Esophagus muscularis mucosa (tissue), 4 donors: ENCODE data around the gene GABRP. TPM values are rescaled to one million over a fixed set of nuclear protein-coding genes. Genes with fewer than 3 reads are reported as not detected.

Experiments used
- DNase-seq: peaks from one replicate; pipeline ENCODE4 v3.0.0-alpha.2; 2017; ENCODE audit errors: extremely low spot score
- H3K27ac ChIP-seq, 4 donors: fragments of 200-600 bp; sonication (generic); replicated peaks in 1 of 4; 1 replicate in 3 of 4; 2 replicates in 1 of 4; pipeline ENCODE4 v1.5.1; 2016 to 2019; ENCODE audit warnings: mild to moderate bottlenecking in 1 of 4
- H3K27me3 ChIP-seq, 4 donors: fragments of 200-600 bp; sonication (generic); one replicate each; pipeline versions ENCODE4 v1.5.1 to v1.6.0; 2016 to 2019
- H3K36me3 ChIP-seq, 4 donors: fragments of 200-600 bp; sonication (generic); one replicate each; pipeline ENCODE4 v1.5.1; 2016 to 2019
- H3K4me1 ChIP-seq, 4 donors: fragments of 200-600 bp; sonication (generic); one replicate each; pipeline ENCODE4 v1.5.1; 2016 to 2019
- H3K4me3 ChIP-seq, 4 donors: fragments of 200-600 bp; sonication (generic); 1 replicate in 2 of 4; 2 replicates in 2 of 4; pipeline ENCODE4 v1.5.1; 2016 to 2019; ENCODE audit warnings: mild to moderate bottlenecking in 4 of 4, moderate library complexity in 1 of 4
- H3K9me3 ChIP-seq, 4 donors: fragments of 200-600 bp; sonication (generic); 1 replicate in 3 of 4; 2 replicates in 1 of 4; pipeline ENCODE4 v1.5.1; 2016 to 2019
- CTCF ChIP-seq, 3 experiments: fragments of 200-600 bp in 2 of 3; fragments of 450-650 bp in 1 of 3; sonication (generic) in 2 of 3; IDR thresholded peaks; one replicate each; pipeline ENCODE4 v1.5.1; 2017 to 2019; ENCODE audit warnings: antibody characterized with exemption in 3 of 3, mild to moderate bottlenecking in 2 of 3, moderate library complexity in 1 of 3
- EP300 ChIP-seq: sonication (generic); formaldehyde crosslinking; IDR thresholded peaks from one replicate; pipeline ENCODE4 v1.6.1; 2017; ENCODE audit warnings: antibody characterized with exemption
- POLR2A ChIP-seq: fragments of 450-650 bp; IDR thresholded peaks from one replicate; pipeline ENCODE4 v1.6.1; 2017; ENCODE audit warnings: antibody characterized with exemption, moderate library complexity, mild to moderate bottlenecking, low read depth
- POLR2AphosphoS5 ChIP-seq, 2 donors: sonication (generic); formaldehyde crosslinking; IDR thresholded peaks; one replicate each; pipeline ENCODE4 v1.6.1; 2017; ENCODE audit warnings: antibody characterized with exemption in 2 of 2
- WGBS: methylation state at CpG from one replicate; pipeline ENCODE4 v1.1.5; 2018; 5-methylcytosine and 5-hydroxymethylcytosine counted together
- intact Hi-C: fragments of 100-400 bp; cut with DNase I; formaldehyde crosslinking; loops from one replicate; pipeline ENCODE4 v1.15.1; 2023
- total RNA-seq, 4 donors: library from RNA; depleted of rRNA; stranded (reverse); fragments of >200 nt; gene quantifications; one replicate each; pipeline versions ENCODE4 v1.1.0 to v1.2.1, GENCODE V29; 2016

Gene GABRP
- total RNA-seq, 4 donors from 2014 or later = 0.42 TPM; not detected in 3

GRCh38 chr5:170792878-170793277 is 9.4 kb downstream of the GABRP start:
- no peak for DNase-seq
- no peak for TF ChIP-seq CTCF (IDR thresholded peaks at IDR 0.05)
- no peak for TF ChIP-seq POLR2A
- no peak for TF ChIP-seq POLR2AphosphoS5 (IDR thresholded peaks at IDR 0.05)
- TF ChIP-seq EP300 = no peak
- intact Hi-C loops = loop anchor here (10.0 kb wide), 1 partner anchor 158 kb away; no protein-coding TSS in a partner anchor
- H3K36me3 ChIP-seq = no peaks in the 10 kb centered on the region
- no peaks in the 10 kb centered on the region for H3K9me3 ChIP-seq
- peaks cover 0 to 10% (median 0%) of the 10 kb centered on the region in 4 donors for H3K4me1 ChIP-seq
- WGBS = 65% methylated on average over 8 of the region's 8 CpGs
- H3K27me3 ChIP-seq = no peaks in the 10 kb centered on the region
- H3K4me3 ChIP-seq = no peak overlapping the region
- no peak overlapping the region for H3K27ac ChIP-seq

GRCh38 chr5:170795154-170795553 is 11.6 kb downstream of the GABRP start:
- no peak for TF ChIP-seq POLR2AphosphoS5 (IDR thresholded peaks at IDR 0.05)
- TF ChIP-seq POLR2A = no peak
- TF ChIP-seq EP300 = no peak
- no peak for TF ChIP-seq CTCF (IDR thresholded peaks at IDR 0.05)
- no peaks in the 10 kb centered on the region for H3K9me3 ChIP-seq
- no peak for DNase-seq
- peaks cover 0 to 5% (median 0%) of the 10 kb centered on the region in 4 donors for H3K4me1 ChIP-seq
- WGBS = 98% methylated on average over 10 of the region's 10 CpGs
- H3K36me3 ChIP-seq = no peaks in the 10 kb centered on the region
- no peak overlapping the region for H3K4me3 ChIP-seq
- H3K27me3 ChIP-seq = no peaks in the 10 kb centered on the region
- intact Hi-C loops = loop anchor here (10.0 kb wide), 1 partner anchor 160 kb away; no protein-coding TSS in a partner anchor
- H3K27ac ChIP-seq = no peak overlapping the region

- Histone ChIP-seq H3K4me1 (no peaks in the 10 kb centered on the region), H3K9me3 (no peaks in the 10 kb centered on the region), H3K4me3 (no peak overlapping the region), H3K27me3 (peaks cover 0 to 8% (median 0%) of the 10 kb centered on the region in 4 donors), H3K36me3 (no peaks in the 10 kb centered on the region), H3K27ac (no peak overlapping the region)
- no peak for TF ChIP-seq POLR2AphosphoS5 (IDR thresholded peaks at IDR 0.05)
- TF ChIP-seq CTCF (IDR thresholded peaks at IDR 0.05) = no peak
- 90% methylated on average over 7 of the region's 7 CpGs for WGBS
- intact Hi-C loops = no loop called here
- no peak for DNase-seq
Measured at GRCh38 chr5:170805666-170806065, 22.1 kb downstream of the GABRP start.

GRCh38 chr5:170809551-170809950 is 26.0 kb downstream of the GABRP start:
- H3K27ac ChIP-seq = no peak overlapping the region
- TF ChIP-seq POLR2A (no peak), POLR2AphosphoS5 (IDR thresholded peaks at IDR 0.05) (no peak), CTCF (IDR thresholded peaks at IDR 0.05) (peak in 1 of 3 experiments; percentile 5)
- 81% methylated on average over 7 of the region's 7 CpGs for WGBS

GRCh38 chr5:170811719-170812118 is 28.2 kb downstream of the GABRP start:
- no peak for TF ChIP-seq CTCF (IDR thresholded peaks at IDR 0.05)
- TF ChIP-seq POLR2A = no peak
- TF ChIP-seq EP300 = no peak
- no peak for TF ChIP-seq POLR2AphosphoS5 (IDR thresholded peaks at IDR 0.05)
- intact Hi-C loops = no loop called here
- Histone ChIP-seq H3K36me3 (no peaks in the 10 kb centered on the region), H3K4me3 (no peak overlapping the region), H3K27ac (no peak overlapping the region), H3K4me1 (no peaks in the 10 kb centered on the region), H3K27me3 (no peaks in the 10 kb centered on the region), H3K9me3 (no peaks in the 10 kb centered on the region)
- 91% methylated on average over 4 of the region's 4 CpGs for WGBS
- DNase-seq = no peak

More at GRCh38 chr5:170809551-170809950, 26.0 kb downstream of the GABRP start:
- Histone ChIP-seq H3K36me3 (no peaks in the 10 kb centered on the region), H3K4me1 (no peaks in the 10 kb centered on the region), H3K9me3 (no peaks in the 10 kb centered on the region), H3K4me3 (no peak overlapping the region), H3K27me3 (peaks cover 0 to 8% (median 0%) of the 10 kb centered on the region in 4 donors)
- intact Hi-C loops = no loop called here
- peak; percentile 81 for DNase-seq
